GM12878 (cell line): ENCODE results near the gene C5orf15. TPM values are rescaled to one million over a fixed set of nuclear protein-coding genes. Genes with fewer than 3 reads are reported as not detected.
A peak's percentile ranks its signal among the peaks of the same experiment; 100 is the strongest.

Experiments used
- ATAC-seq: fragments of 200-7000 bp; cut with Tn5 transposase; 3 replicates; pipeline ENCODE4 v1.9.1; 2020; ENCODE audit warnings: mild to moderate bottlenecking, moderate library complexity
- BruUV-seq: library from RNA; stranded (reverse); fragments of 400-500 nt; replicated peaks from 2 replicates; lab custom pipeline; 2021; lab: Mats Ljungman, UMichigan
- CTCF ChIA-PET: fragments of 300-600 bp; sonication (Branson Sonifier 250); formaldehyde crosslinking; extraction: SDS; loops from one replicate; lab custom pipeline; 2021; ENCODE audit warnings: inconsistent platforms; lab: Yijun Ruan, JAX
- POLR2A ChIA-PET: fragments of 350-600 bp; formaldehyde crosslinking; extraction: SDS; loops from one replicate; lab custom pipeline; 2021; ENCODE audit warnings: inconsistent platforms; lab: Charles Lee
- RAD21 ChIA-PET: fragments of 300-600 bp; sonication (Branson Sonifier 250); formaldehyde crosslinking; loops from one replicate; lab custom pipeline; 2023; ENCODE audit warnings: antibody characterized with exemption; ENCODE audit not compliant: unreplicated experiment; lab: Charles Lee
- SMC1A ChIA-PET: fragments of 300-600 bp; sonication (Branson Sonifier 250); formaldehyde crosslinking; loops from one replicate; lab custom pipeline; 2023; ENCODE audit not compliant: unreplicated experiment, uncharacterized antibody; lab: Charles Lee
- DNase-seq: peaks from one replicate; pipeline ENCODE4 v3.0.0-alpha.2; 2011; ENCODE audit warnings: low read depth, low spot score
- FAIRE-seq: peaks from 3 replicates; lab custom pipeline; 2011; peaks lifted over from hg19 to GRCh38; lab: Jason Lieb, UNC
- H2AFZ ChIP-seq: 2 replicates; pipeline ENCODE4 v1.6.0; 2011; ENCODE audit warnings: low read depth, low read length, control low read depth; ENCODE audit not compliant: control insufficient read depth
- H3K27ac ChIP-seq: 2 replicates; pipeline ENCODE4 v1.5.1; 2011; ENCODE audit warnings: control low read depth; ENCODE audit not compliant: control insufficient read depth, insufficient read depth
- H3K27me3 ChIP-seq, 2 experiments: replicated peaks in 1 of 2; 2 replicates each; pipeline versions ENCODE4 v1.6.0 to v1.6.1; 2011; ENCODE audit warnings: low read length in 1 of 2; ENCODE audit not compliant: control insufficient read depth in 2 of 2, insufficient read depth in 2 of 2
- H3K36me3 ChIP-seq, 2 experiments: 2 replicates each; pipeline ENCODE4 v1.5.1; 2011; ENCODE audit warnings: low read length in 1 of 2; ENCODE audit not compliant: control insufficient read depth in 2 of 2, insufficient read depth in 2 of 2
- H3K4me1 ChIP-seq: 2 replicates; pipeline ENCODE4 v1.6.1; 2011; ENCODE audit warnings: mild to moderate bottlenecking, low read length, moderate library complexity, mixed read lengths; ENCODE audit not compliant: control insufficient read depth, insufficient read depth
- H3K4me2 ChIP-seq: 2 replicates; pipeline ENCODE4 v1.6.0; 2011; ENCODE audit warnings: control low read depth; ENCODE audit not compliant: control insufficient read depth, insufficient read depth
- H3K4me3 ChIP-seq: fragments of 200-600 bp; sonication (generic); 2 replicates; pipeline ENCODE4 v1.5.1; 2016
- H3K79me2 ChIP-seq: 2 replicates; pipeline ENCODE4 v1.6.0; 2011; ENCODE audit warnings: low read length; ENCODE audit not compliant: control insufficient read depth, insufficient read depth
- H3K9ac ChIP-seq: 2 replicates; pipeline ENCODE4 v1.8.0; 2011; ENCODE audit warnings: low read length, control low read depth, mixed read lengths; ENCODE audit not compliant: control insufficient read depth, insufficient read depth
- H3K9me3 ChIP-seq: replicated peaks from 3 replicates; pipeline ENCODE4 v1.5.1; 2011; ENCODE audit warnings: mild to moderate bottlenecking, low read length; ENCODE audit not compliant: control insufficient read depth, insufficient read depth
- H4K20me1 ChIP-seq: 2 replicates; pipeline ENCODE4 v1.6.0; 2011; ENCODE audit not compliant: control insufficient read depth, insufficient read depth
- CBX5 ChIP-seq: sonication (generic); IDR thresholded peaks from 2 replicates; pipeline ENCODE4 v1.6.1; 2016; ENCODE audit warnings: low read depth, moderate library complexity, mild to moderate bottlenecking, inconsistent platforms
- EP300 ChIP-seq, 2 experiments: fragments of 150-350 bp in 1 of 2; IDR thresholded peaks; 2 replicates each; pipeline ENCODE4 v1.6.1; 2011 to 2012; ENCODE audit warnings: low read depth in 2 of 2, low read length in 2 of 2, borderline replicate concordance in 1 of 2, improper control_type of control experiment in 1 of 2, inconsistent platforms in 1 of 2; ENCODE audit not compliant: control insufficient read depth in 1 of 2
- JUND ChIP-seq: IDR thresholded peaks from 2 replicates; pipeline ENCODE4 v1.6.1; 2012; ENCODE audit warnings: low read depth, mild to moderate bottlenecking, low read length, improper control_type of control experiment, moderate library complexity
- MXI1 ChIP-seq: fragments of 150-350 bp; IDR thresholded peaks from 2 replicates; pipeline ENCODE4 v1.6.1; 2011; ENCODE audit warnings: low read depth, mild to moderate bottlenecking, inconsistent platforms, low read length, improper control_type of control experiment
- NFXL1 ChIP-seq: fragments of 450-650 bp; IDR thresholded peaks from 2 replicates; pipeline ENCODE4 v1.6.1; 2017; ENCODE audit warnings: antibody characterized with exemption, mild to moderate bottlenecking, borderline replicate concordance
- NR2C1 ChIP-seq: fragments of 450-650 bp; IDR thresholded peaks from 2 replicates; pipeline ENCODE4 v1.6.1; 2017; ENCODE audit warnings: antibody characterized with exemption, mild to moderate bottlenecking, moderate library complexity
- SPI1 ChIP-seq: IDR thresholded peaks from 2 replicates; pipeline ENCODE4 v1.6.1; 2011; ENCODE audit warnings: low read depth, mild to moderate bottlenecking, low read length, moderate library complexity, borderline replicate concordance; ENCODE audit not compliant: insufficient read depth
- STAT3 ChIP-seq: IDR thresholded peaks from 2 replicates; pipeline ENCODE4 v1.6.1; 2011; ENCODE audit warnings: low read depth, low read length, improper control_type of control experiment
- WGBS: methylation state at CpG from one replicate; pipeline ENCODE4 v1.1.6; 2016; ENCODE audit warnings: low lambda C conversion rate; ENCODE audit not compliant: insufficient replicate concordance, insufficient coverage; ENCODE audit errors: missing lambda C conversion rate; 5-methylcytosine and 5-hydroxymethylcytosine counted together
- in situ Hi-C: fragments of 300-500 bp; cut with MboI; formaldehyde crosslinking; loops from 9 replicates; pipeline ENCODE4 v1.14.3; 2018; ENCODE audit warnings: mixed read lengths
- intact Hi-C: fragments of 100-400 bp; cut with micrococcal nuclease; formaldehyde crosslinking; loops from one replicate; pipeline ENCODE4 v1.14.2; 2022; ENCODE audit not compliant: unreplicated experiment
- polyA plus RNA-seq, 11 experiments: library from polyadenylated mRNA; depleted of rRNA in 4 of 11; unstranded in 6 of 11; stranded (reverse) in 5 of 11; fragments of >200 nt; fragmentation: Nextera tagmentation in 4 of 11; fragmentation: Illumina TruSeq in 1 of 11; extraction: Ambion mirVana in 4 of 11; extraction: Trizol in 1 of 11; gene quantifications; 1 replicate in 1 of 11; 2 replicates in 10 of 11; pipeline versions ENCODE4 v1.2.1 to v1.2.3, GENCODE V29; 2011 to 2016; ENCODE audit warnings: inconsistent platforms in 2 of 11, missing spikeins in 2 of 11, low read depth in 1 of 11
- total RNA-seq, 4 experiments: library from RNA; depleted of rRNA in 3 of 4; stranded (reverse); fragments of >200 nt in 3 of 4; fragmentation: Illumina TruSeq in 1 of 4; extraction: Trizol in 1 of 4; gene quantifications; 2 replicates each; pipeline versions ENCODE4 v1.2.1 to v1.2.3, GENCODE V29; 2013 to 2021
- TF ChIP-seq, protein P1 (sequence below): fragments of 450-650 bp; IDR thresholded peaks from 2 replicates; pipeline ENCODE4 v1.6.1; 2016; ENCODE audit warnings: mild to moderate bottlenecking

The C5orf15 gene
- total and polyA plus RNA-seq, 10 of the 15 experiments (the other 5 are each of a cell fraction or from before 2014, with no cell fraction given) = 21.7 to 69.6 (median 46.0) TPM

GRCh38 chr5:133977858-133978257, 9.4 kb upstream of the C5orf15 start:
- TF ChIP-seq SPI1 (no peak), JUND (no peak), NFXL1 (no peak), MXI1 (no peak), STAT3 (no peak), CBX5 (no peak), NR2C1 (no peak), EP300 (IDR thresholded peaks at IDR 0.05; ENCODE audit: borderline replicate concordance in 1 of 2, control insufficient read depth in 1 of 2, low read depth in 2 of 2, low read length in 2 of 2) (no peak)
- TF ChIP-seq, protein P1, sequence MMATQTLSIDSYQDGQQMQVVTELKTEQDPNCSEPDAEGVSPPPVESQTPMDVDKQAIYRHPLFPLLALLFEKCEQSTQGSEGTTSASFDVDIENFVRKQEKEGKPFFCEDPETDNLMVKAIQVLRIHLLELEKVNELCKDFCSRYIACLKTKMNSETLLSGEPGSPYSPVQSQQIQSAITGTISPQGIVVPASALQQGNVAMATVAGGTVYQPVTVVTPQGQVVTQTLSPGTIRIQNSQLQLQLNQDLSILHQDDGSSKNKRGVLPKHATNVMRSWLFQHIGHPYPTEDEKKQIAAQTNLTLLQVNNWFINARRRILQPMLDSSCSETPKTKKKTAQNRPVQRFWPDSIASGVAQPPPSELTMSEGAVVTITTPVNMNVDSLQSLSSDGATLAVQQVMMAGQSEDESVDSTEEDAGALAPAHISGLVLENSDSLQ = no peak
- FAIRE-seq (no peak), DNase-seq (no peak), ATAC-seq (peak; percentile 10; the same call in 1 of the 3 replicates)
- SMC1A ChIA-PET = interaction anchor here (0.7 to 4.4 kb wide), 13 partner anchors 8 to 867 kb away, joined by 3 to 31 read pairs (median 4); partner anchors contain the start of gene C5orf15
- Histone ChIP-seq H4K20me1 (no peaks in the 10 kb centered on the region), H3K36me3 (peaks cover 18 to 52% of the 10 kb centered on the region in 2 experiments), H3K4me1 (peaks cover 7% of the 10 kb centered on the region), H3K9ac (no peak overlapping the region; the same call in 1 of the 2 replicates), H3K27ac (peak overlapping the region; percentile 14), H3K4me2 (no peak overlapping the region), H2AFZ (no peak overlapping the region), H3K9me3 (no peaks in the 10 kb centered on the region), H3K4me3 (no peak overlapping the region), H3K27me3 (no peaks in the 10 kb centered on the region), H3K79me2 (peaks cover 4% of the 10 kb centered on the region)
- BruUV-seq = no TSS peak
- POLR2A ChIA-PET = interaction anchor here (1.0 to 1.6 kb wide), 4 partner anchors 8 to 26 kb away, joined by 3 to 8 read pairs (median 6); no protein-coding TSS in a partner anchor
- CTCF ChIA-PET = interaction anchor here (0.6 to 13.9 kb wide), 14 partner anchors 7 to 550 kb away, joined by 3 to 179 read pairs (median 5); partner anchors contain the start of gene C5orf15
- intact Hi-C loops = no loop called here
- in situ Hi-C loops = no loop called here
- WGBS = 0% methylated on average over 1 of the region's 1 CpG
- RAD21 ChIA-PET = interaction anchor here (0.5 to 1.6 kb wide), 9 partner anchors 17 to 107 kb away, joined by 3 to 5 read pairs (median 4); no protein-coding TSS in a partner anchor
